HG02840 (cell line): ENCODE measurements around the gene MLH3.

Experiments used
- ATAC-seq: cut with Tn5 transposase; IDR thresholded peaks from one replicate; pipeline ENCODE4 v1.9.1; 2021; ENCODE audit warnings: mild to moderate bottlenecking, moderate library complexity, moderate number of reproducible peaks; ENCODE audit not compliant: unreplicated experiment, low FRiP score

Gene MLH3

GRCh38 chr14:75050852-75051555 is at the start of gene MLH3:
MLH3 (minus strand) TSS chr14:75051467; CDS start chr14:75049655, 1,812 bp downstream.
- ATAC-seq: peak; percentile 72

- ATAC-seq: no peak
These were observed 47.4 kb upstream of the MLH3 start for GRCh38 chr14:75098682-75099081.

- ATAC-seq: no peak
These were observed 46.9 kb upstream of the MLH3 start for GRCh38 chr14:75098212-75098611.

GRCh38 chr14:75096959-75097358 is 45.7 kb upstream of the MLH3 start:
- no peak for ATAC-seq

GRCh38 chr14:75095690-75096089 is 44.4 kb upstream of the MLH3 start:
- no peak for ATAC-seq

GRCh38 chr14:75094896-75095295 is 43.6 kb upstream of the MLH3 start:
- no peak for ATAC-seq

GRCh38 chr14:75092698-75093097 is 41.4 kb upstream of the MLH3 start:
- no peak for ATAC-seq

GRCh38 chr14:75091251-75091650 is 40.0 kb upstream of the MLH3 start:
- ATAC-seq: no peak

GRCh38 chr14:75090353-75090752 is 39.1 kb upstream of the MLH3 start:
- no peak for ATAC-seq

GRCh38 chr14:75088566-75089373 is 37.5 kb upstream of the MLH3 start:
- no peak for ATAC-seq

GRCh38 chr14:75088153-75088552 is 36.9 kb upstream of the MLH3 start:
- no peak for ATAC-seq

GRCh38 chr14:75084513-75084912 is 33.2 kb upstream of the MLH3 start:
- ATAC-seq: no peak

- ATAC-seq: no peak
These were observed 32.0 kb upstream of the MLH3 start for GRCh38 chr14:75083271-75083670.

GRCh38 chr14:75081660-75082229 is 30.5 kb upstream of the MLH3 start:
- ATAC-seq: no peak

- no peak for ATAC-seq
These were observed 28.3 kb upstream of the MLH3 start for GRCh38 chr14:75079521-75079920.

- no peak for ATAC-seq
These were observed 26.5 kb upstream of the MLH3 start for GRCh38 chr14:75077794-75078193.

- no peak for ATAC-seq
These were observed 19.1 kb upstream of the MLH3 start for GRCh38 chr14:75070383-75070782.

- ATAC-seq: no peak
These were observed 18.5 kb upstream of the MLH3 start for GRCh38 chr14:75069811-75070145.

GRCh38 chr14:75069121-75069810 is 18.0 kb upstream of the MLH3 start, which contains the start of gene ZC2HC1C:
ZC2HC1C (plus strand) TSS chr14:75069641; CDS start chr14:75070574, 933 bp downstream.
- ATAC-seq: no peak

- no peak for ATAC-seq
These were observed 17.2 kb upstream of the MLH3 start for GRCh38 chr14:75068294-75069120.
